Measurements from ENCODE around the gene DCTPP1. TPM values are rescaled to one million over a fixed set of nuclear protein-coding genes. Genes with fewer than 3 reads are reported as not detected.
"Not testable (repeated sequence)": the region's sequence is repeated elsewhere in the genome, so short reads cannot be mapped to it uniquely, and the experiment has no call there.

DCTPP1 gene
- total RNA-seq, 1 experiment from 2014 or later: 120 TPM

GRCh38 chr16:30398661-30399434 is 31.0 kb downstream of the DCTPP1 start:
- intact Hi-C loops (cut with micrococcal nuclease; ENCODE audit: unreplicated experiment): no loop called here
- no peak overlapping the region for H3K27ac Mint-ChIP-seq (ENCODE audit: unreplicated experiment)
- H3K27me3 Mint-ChIP-seq (ENCODE audit: unreplicated experiment): no peaks in the 10 kb centered on the region
- H3K9me3 Mint-ChIP-seq (ENCODE audit: low read depth, unreplicated experiment): no peaks in the 10 kb centered on the region
- no peak for TF ChIP-seq CTCF (IDR thresholded peaks at IDR 0.05; ENCODE audit: unreplicated experiment)
- no peak for DNase-seq
- H3K4me3 Mint-ChIP-seq (ENCODE audit: low read depth, unreplicated experiment): peak overlapping the region; percentile 18
- peaks cover 37% of the 10 kb centered on the region for H3K4me1 Mint-ChIP-seq (ENCODE audit: low read depth, unreplicated experiment)
- no TSS peak for BruUV-seq (replicated peaks)
- CTCF ChIA-PET: interaction anchor here (1.1 to 1.3 kb wide), 2 partner anchors 11 to 12 kb away, joined by 4 read pairs; no protein-coding TSS in a partner anchor
- peaks cover 61% of the 10 kb centered on the region for H3K36me3 Mint-ChIP-seq (ENCODE audit: insufficient read depth, unreplicated experiment)

GRCh38 chr16:30397776-30398660 is 31.8 kb downstream of the DCTPP1 start:
- CTCF ChIA-PET: interaction anchor here (0.6 to 1.3 kb wide), 2 partner anchors 11 to 339 kb away, joined by 4 to 5 read pairs; no protein-coding TSS in a partner anchor
- no peak overlapping the region for H3K27ac Mint-ChIP-seq (ENCODE audit: unreplicated experiment)

GRCh38 chr16:30397056-30397455 is 32.8 kb downstream of the DCTPP1 start:
- no peaks in the 10 kb centered on the region for H3K9me3 Mint-ChIP-seq (ENCODE audit: low read depth, unreplicated experiment)
- peak overlapping the region; percentile 79 for H3K4me3 Mint-ChIP-seq (ENCODE audit: low read depth, unreplicated experiment)
- CTCF ChIA-PET: no interaction called here

More at GRCh38 chr16:30397776-30398660, 31.8 kb downstream of the DCTPP1 start:
- H3K4me3 Mint-ChIP-seq (ENCODE audit: low read depth, unreplicated experiment): no peak overlapping the region
- intact Hi-C loops (cut with micrococcal nuclease; ENCODE audit: unreplicated experiment): no loop called here
- BruUV-seq (replicated peaks): no TSS peak
- no peak for TF ChIP-seq CTCF (IDR thresholded peaks at IDR 0.05; ENCODE audit: unreplicated experiment)
- peaks cover 61% of the 10 kb centered on the region for H3K36me3 Mint-ChIP-seq (ENCODE audit: insufficient read depth, unreplicated experiment)
- no peaks in the 10 kb centered on the region for H3K9me3 Mint-ChIP-seq (ENCODE audit: low read depth, unreplicated experiment)
- peaks cover 40% of the 10 kb centered on the region for H3K4me1 Mint-ChIP-seq (ENCODE audit: low read depth, unreplicated experiment)
- no peak for DNase-seq
- H3K27me3 Mint-ChIP-seq (ENCODE audit: unreplicated experiment): no peaks in the 10 kb centered on the region

GRCh38 chr16:30396627-30397026 is 33.2 kb downstream of the DCTPP1 start:
- H3K9me3 Mint-ChIP-seq (ENCODE audit: low read depth, unreplicated experiment); DNase-seq; BruUV-seq (replicated peaks); H3K27me3 Mint-ChIP-seq (ENCODE audit: unreplicated experiment); intact Hi-C loops (cut with micrococcal nuclease; ENCODE audit: unreplicated experiment): not testable (repeated sequence)
- CTCF ChIA-PET: interaction anchor here (0.9 to 1.9 kb wide), 4 partner anchors 11 to 160 kb away, joined by 3 to 14 read pairs (median 12); partner anchors contain the start of genes DCTPP1 and ZNF771
- Mint-ChIP-seq H3K27ac (ENCODE audit: unreplicated experiment) (peak overlapping the region; percentile 78), H3K4me3 (ENCODE audit: low read depth, unreplicated experiment) (peak overlapping the region; percentile 79), H3K36me3 (ENCODE audit: insufficient read depth, unreplicated experiment) (peaks cover 58% of the 10 kb centered on the region), H3K4me1 (ENCODE audit: low read depth, unreplicated experiment) (peaks cover 36% of the 10 kb centered on the region)

More at GRCh38 chr16:30397056-30397455, 32.8 kb downstream of the DCTPP1 start:
- no peaks in the 10 kb centered on the region for H3K27me3 Mint-ChIP-seq (ENCODE audit: unreplicated experiment)
- no peak for TF ChIP-seq CTCF (IDR thresholded peaks at IDR 0.05; ENCODE audit: unreplicated experiment)
- intact Hi-C loops (cut with micrococcal nuclease; ENCODE audit: unreplicated experiment): no loop called here
- BruUV-seq (replicated peaks): no TSS peak
- H3K4me1 Mint-ChIP-seq (ENCODE audit: low read depth, unreplicated experiment): peaks cover 40% of the 10 kb centered on the region
- peaks cover 61% of the 10 kb centered on the region for H3K36me3 Mint-ChIP-seq (ENCODE audit: insufficient read depth, unreplicated experiment)
- no peak for DNase-seq
- H3K27ac Mint-ChIP-seq (ENCODE audit: unreplicated experiment): no peak overlapping the region

Measured in Calu3 (cell line).